ENCODE measurements around the gene SSTR1.

SSTR1 gene

DNA sequence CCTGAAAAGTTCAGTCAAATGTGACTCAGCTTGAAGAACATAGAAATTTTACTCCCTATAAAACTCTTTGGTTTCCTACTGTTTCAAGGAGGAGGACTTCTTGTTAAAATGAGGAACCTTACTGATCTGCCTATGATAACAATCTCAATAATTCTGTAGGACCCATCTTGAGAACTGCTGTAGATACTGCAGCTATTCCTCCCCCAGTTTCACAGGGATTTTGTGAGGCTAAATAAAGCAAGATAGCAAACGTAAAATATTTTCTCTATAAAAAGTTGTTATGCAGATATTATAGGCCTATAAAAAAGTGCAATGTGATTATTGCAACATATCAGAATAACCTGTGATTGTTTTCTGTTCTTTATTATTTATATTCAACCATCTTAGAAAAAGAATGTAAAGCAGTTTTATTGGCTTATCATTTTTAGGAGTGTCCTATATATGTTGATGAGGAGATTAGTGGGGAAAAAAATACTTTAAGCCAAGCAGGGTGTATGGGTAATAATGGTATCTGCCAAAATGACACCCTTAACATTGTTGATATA is 36.1 kb downstream of the SSTR1 start:
- DNase-seq, result no peak

DNA sequence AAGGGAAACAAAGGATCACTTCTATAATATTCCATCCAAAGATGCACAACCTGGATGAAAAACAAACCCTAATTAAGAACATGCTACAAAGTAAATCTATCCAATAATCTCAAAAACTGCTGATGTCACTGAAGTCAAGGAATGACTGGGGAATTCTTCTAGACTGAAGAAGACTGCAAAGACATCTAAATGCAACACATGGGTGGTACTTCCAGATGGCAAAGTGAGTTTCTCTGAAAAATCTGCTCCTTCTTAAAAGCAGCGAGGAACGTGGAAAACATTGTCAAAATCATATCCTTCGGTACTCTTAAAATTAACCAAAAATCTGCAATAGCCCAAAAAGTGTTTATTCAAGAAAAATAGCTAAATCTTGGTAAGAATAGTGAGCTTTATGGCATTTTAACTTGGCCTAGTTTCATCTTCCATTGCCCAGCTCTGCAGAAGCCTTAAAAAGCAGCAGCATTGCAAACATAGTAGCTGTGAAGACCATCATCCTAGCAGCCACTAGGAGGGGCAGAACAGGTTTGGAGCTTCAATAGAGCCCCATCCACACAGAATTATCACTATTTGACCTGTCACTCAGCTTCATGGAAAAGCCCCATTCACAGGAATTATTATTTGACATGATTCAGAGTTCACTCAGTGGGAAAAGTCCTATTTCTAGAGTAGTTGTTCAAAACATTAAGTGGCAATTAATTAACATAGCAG is 40.8 kb downstream of the SSTR1 start:
- no peak for DNase-seq

DNA sequence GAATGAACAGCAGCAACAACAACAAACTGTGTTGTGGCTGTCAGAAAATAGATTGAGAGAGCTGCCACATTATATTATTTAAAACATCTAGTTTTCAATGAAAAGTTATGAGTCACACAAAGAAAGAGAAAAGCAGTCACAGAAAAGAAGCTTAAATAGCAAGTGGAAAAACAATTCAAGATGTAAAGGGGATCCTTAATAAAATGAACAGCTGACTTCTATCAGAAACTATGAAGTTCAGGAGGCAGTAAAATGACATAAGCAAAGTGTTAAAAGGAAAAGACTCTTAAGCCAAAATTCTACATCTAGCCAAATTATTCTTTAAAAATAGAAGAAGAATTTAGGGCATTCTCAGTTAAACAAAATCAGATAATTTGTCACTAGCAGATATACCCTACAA is 42.6 kb downstream of the SSTR1 start:
- no peak for DNase-seq

DNA sequence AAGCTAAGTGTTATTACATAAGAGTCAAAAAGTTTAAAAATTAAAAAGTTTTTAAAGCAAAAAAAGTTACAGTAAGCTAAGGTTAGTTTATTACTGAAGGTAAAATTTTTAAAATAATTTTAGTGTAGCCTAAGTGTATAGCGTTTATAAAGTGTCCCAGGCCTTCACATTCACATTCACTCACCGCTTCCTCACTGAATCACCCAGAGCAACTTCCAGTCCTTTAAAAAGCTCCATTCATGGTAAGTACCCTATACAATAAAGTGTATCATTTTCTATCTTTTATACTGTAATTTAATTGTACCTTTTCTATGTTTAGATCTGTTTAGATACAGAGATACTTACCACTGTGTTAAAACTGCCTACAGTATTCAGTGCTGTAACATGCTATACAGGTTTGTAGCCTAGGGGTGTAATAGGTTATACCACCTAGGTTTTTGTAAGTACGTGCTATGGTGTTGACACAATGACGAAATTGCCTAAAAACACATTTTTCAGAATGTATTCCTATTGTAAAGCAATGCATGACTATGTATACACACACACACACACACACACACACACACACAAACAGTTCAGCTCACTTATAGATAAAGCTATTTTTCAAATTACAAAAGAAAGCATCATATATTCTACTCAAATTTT is 44.5 kb downstream of the SSTR1 start:
- no peak for DNase-seq

DNA sequence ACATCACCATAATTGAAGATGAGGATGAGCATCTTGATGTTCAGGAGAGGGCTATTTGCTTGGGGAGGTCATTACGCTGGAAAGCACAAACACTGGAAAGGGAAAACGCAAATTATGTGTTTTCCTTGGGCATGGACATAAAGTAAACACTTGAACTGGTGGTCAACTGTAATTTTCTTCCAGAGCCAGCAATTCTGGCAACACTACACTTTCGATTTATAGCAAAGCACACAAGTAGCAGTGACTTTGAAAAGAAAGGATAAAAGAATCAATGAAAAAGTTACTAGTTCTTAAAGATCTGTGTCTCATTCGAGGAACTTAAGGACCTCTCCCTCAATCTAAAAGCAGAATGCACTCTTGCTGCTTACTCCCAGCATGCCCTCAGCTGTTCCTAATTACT is 46.0 kb downstream of the SSTR1 start:
- no peak for DNase-seq

DNA sequence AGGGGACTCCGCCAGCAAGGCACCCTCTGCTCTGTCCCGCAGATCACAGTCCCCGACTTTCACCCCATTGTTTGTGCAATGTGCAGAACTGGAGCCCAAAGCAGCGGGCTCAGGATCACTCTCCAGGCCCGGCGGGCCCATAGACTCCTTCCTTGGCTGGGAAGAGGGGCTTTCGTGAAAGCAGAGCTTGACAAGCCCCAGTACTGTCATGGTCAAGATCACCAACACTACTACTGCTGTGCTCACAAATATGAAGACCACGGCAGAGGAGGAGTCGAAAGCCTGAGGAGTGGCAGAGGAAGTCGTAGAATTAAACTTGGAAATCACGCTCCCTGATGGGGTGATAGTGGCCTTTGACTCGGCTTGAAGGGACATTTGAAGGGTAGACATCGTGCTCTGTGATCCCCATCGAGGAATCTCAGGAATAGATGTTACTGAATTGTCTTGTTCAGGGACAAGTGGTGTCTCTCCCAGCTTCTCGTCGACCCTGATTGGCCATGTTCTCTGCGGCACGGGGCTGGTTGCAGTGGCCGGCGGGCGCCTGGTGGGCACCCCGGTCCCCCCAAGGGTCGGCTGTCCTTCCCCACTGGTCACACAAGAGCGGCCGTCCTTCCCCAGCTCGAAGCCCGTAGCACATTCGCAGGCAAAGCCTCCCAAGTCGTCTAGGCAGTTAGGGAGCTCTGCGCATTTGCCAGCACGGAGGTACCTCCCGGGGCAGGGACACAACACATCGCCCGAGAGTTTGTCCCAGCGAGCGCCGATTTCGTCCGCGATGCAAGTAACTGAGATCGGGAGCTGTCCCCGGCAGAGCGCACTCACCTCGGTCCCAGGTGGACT is 47.1 kb downstream of the SSTR1 start:
- DNase-seq, result no peak

DNA sequence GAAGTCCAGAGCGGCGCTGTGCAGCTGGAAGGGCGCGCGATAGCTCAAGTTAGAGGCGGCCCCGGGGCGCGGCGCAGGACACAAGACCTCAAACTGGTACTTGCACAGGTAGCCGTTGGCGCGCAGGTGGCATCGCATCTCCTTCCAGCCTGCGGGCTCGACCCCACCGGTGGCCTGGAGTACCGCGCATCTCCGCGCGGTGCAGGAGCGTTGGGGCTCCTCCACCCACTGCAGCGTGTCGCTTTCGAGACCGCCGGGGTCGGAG is 47.6 kb downstream of the SSTR1 start:
- no peak for DNase-seq

DNA sequence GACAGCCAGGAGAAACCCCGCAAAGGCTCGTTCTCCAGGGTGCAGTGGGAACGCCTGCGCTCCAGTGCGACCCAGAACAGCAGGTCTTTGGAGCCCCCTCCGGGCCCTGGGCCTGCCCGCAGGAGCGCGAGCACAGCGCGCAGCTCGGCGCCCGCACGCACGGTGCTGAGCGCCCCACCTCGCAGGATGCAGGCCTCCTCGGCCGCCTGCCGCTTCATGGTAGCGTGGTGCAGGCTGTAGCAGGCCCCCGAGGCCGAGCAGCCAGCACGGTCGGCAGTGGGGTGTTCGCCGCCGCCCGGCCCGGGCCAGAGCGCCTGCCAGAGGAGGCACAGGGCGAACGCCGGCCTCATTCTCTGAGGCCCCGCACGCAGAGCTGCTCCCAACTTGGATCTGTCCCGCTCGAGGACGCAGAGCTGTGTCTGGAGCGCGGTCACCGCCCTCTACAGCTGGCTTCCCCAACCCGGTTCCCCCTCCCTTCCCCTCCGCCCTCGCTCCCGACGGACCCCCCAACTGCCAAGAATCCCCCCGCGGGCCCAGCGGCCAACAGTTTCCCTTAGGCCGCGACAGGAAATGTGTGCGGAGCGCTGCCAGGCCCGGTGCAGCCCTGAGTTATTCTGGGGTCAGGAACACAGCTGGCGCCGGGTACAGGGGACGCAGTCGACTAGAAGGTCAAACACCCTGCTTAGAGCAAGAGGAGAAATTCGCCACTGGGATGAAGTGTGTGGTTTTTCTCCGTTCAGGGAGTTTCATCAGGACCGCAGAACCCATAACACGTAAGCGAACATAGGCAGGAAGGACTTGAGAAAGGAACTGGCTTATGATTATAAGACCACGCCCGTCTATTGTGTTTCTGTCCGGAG is 48.2 kb downstream of the SSTR1 start, which contains the start of gene CLEC14A:
Gene CLEC14A, minus strand, starts transcription at position 421 of the 860 bp plus-strand sequence. Its CDS starts 71 bp downstream, at position 350.
- peak; percentile 23 for DNase-seq

DNA sequence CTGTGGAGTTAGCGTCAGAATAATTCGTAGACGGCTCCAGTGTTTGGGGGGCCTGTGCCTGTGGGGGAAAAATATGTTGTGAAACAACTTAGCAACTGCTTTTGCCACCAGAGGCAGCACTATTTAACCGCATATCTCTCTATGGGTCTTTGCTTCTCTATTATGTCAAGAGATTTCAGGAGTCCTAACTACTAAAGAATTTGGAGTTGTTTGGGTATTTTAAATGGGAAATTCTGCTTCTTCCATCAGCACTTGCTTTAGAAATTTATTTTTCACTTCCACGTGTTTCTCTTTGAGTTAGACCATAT is 48.8 kb downstream of the SSTR1 start:
- DNase-seq, result no peak

DNA sequence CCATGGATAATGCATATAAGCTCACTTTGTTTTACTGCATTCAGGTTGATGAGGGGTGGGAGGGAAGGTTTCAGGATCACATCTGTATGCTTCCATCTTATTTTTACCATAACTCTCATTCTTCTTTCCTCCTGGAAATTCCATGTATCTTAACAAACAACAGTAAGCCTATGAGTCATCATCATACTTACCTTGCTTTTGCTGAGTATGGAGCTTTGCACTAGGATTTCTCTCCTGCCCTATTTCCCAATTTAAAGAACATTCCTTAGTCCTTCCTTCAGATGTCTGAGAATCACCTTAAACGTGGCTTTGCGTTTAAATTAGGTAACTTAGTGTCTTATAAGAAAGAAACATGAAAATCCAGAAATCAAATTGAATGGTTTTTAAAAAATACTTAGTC is 49.8 kb downstream of the SSTR1 start:
- DNase-seq, result no peak

DNA sequence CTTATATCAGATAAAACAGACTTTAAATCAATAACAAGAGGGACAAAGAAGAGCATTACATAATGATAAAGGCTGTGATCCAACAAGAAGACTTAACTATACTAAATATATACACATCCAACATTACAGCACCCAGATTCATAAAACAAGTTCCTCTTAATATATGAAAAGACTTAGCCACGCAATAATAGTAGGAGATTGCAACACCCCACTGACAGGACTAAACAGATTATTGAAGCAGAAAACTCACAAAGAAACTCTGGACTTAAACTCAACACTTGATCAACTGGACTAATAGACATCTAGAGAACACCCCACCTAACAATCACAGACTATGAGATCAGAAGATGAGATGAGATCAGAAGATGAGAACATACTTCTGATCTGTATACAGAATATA is 53.9 kb downstream of the SSTR1 start:
- DNase-seq, result no peak

All from activated naive CD4-positive, alpha-beta T cell treated with anti-CD3 and anti-CD28 coated beads, Interleukin-2, amount 50 U/mL, for 16 hours (primary cell).